Endothelial cell of umbilical vein (primary cell): ENCODE data around the gene POLA1. TPM values are rescaled to one million over a fixed set of nuclear protein-coding genes. Genes with fewer than 3 reads are reported as not detected.

ENCODE experiments used
- BruUV-seq: library from RNA; stranded (reverse); fragments of 400-500 nt; replicated peaks from 2 replicates; lab custom pipeline; 2021; lab: Mats Ljungman, UMichigan
- CTCF ChIA-PET: fragments of 300-600, 350-600 bp; sonication (Branson Sonifier 250); formaldehyde crosslinking; loops from one replicate; lab custom pipeline; 2021; ENCODE audit warnings: antibody characterized with exemption, inconsistent platforms; lab: Charles Lee
- POLR2A ChIA-PET: fragments of 300-600, 350-600 bp; sonication (Branson Sonifier 250); formaldehyde crosslinking; loops from one replicate; lab custom pipeline; 2021; ENCODE audit warnings: antibody characterized with exemption, inconsistent platforms; lab: Charles Lee
- DNase-seq: peaks from one replicate; pipeline ENCODE4 v3.0.0-alpha.2; 2011; ENCODE audit warnings: low read depth, low spot score
- FAIRE-seq: peaks from 2 replicates; lab custom pipeline; 2011; peaks lifted over from hg19 to GRCh38; lab: Jason Lieb, UNC
- H2AFZ ChIP-seq: 2 replicates; pipeline ENCODE4 v1.6.0; 2012; ENCODE audit warnings: low read depth, low read length, control low read depth, inconsistent platforms
- H3K27ac ChIP-seq: 2 replicates; pipeline ENCODE4 v1.5.1; 2011; ENCODE audit warnings: low read depth, mild to moderate bottlenecking, control low read depth, low read length, moderate library complexity; ENCODE audit not compliant: insufficient read depth
- H3K27me3 ChIP-seq, 2 experiments: 2 replicates each; pipeline versions ENCODE4 v1.6.0 to v1.6.1; 2011; ENCODE audit warnings: low read length in 2 of 2, mixed read lengths in 1 of 2; ENCODE audit not compliant: control insufficient read depth in 2 of 2, insufficient read depth in 2 of 2
- H3K36me3 ChIP-seq, 2 experiments: 2 replicates in 1 of 2; 3 replicates in 1 of 2; pipeline ENCODE4 v1.5.1; 2011; ENCODE audit warnings: low read length in 2 of 2, mild to moderate bottlenecking in 1 of 2, moderate library complexity in 1 of 2; ENCODE audit not compliant: control insufficient read depth in 2 of 2, insufficient read depth in 2 of 2; ENCODE audit errors: extremely low read depth in 1 of 2
- H3K4me1 ChIP-seq: 3 replicates; pipeline ENCODE4 v1.5.1; 2011; ENCODE audit warnings: mild to moderate bottlenecking, low read length; ENCODE audit not compliant: control insufficient read depth, insufficient read depth; ENCODE audit errors: extremely low read depth
- H3K4me2 ChIP-seq: 2 replicates; pipeline ENCODE4 v1.6.1; 2011; ENCODE audit warnings: low read length, control low read depth, mixed read lengths; ENCODE audit not compliant: insufficient read depth
- H3K4me3 ChIP-seq, 3 experiments: fragments of 200-600 bp in 1 of 3; sonication (generic), shearing (Covaris generic) in 1 of 3; replicated peaks in 1 of 3; 2 replicates each; pipeline ENCODE4 v1.5.1; 2011 to 2016; ENCODE audit warnings: control low read depth in 3 of 3, low read length in 3 of 3, mild to moderate bottlenecking in 2 of 3, inconsistent platforms in 1 of 3, low read depth in 1 of 3, moderate library complexity in 1 of 3; ENCODE audit not compliant: insufficient read depth in 1 of 3
- H3K79me2 ChIP-seq: 2 replicates; pipeline ENCODE4 v1.6.0; 2012; ENCODE audit warnings: low read length, inconsistent platforms; ENCODE audit not compliant: control insufficient read depth, insufficient read depth
- H3K9ac ChIP-seq: replicated peaks from 2 replicates; pipeline ENCODE3; 2011; ENCODE audit warnings: low read length, control low read depth; ENCODE audit not compliant: insufficient read depth; ENCODE audit errors: extremely low read depth
- H3K9me1 ChIP-seq: replicated peaks from 3 replicates; pipeline ENCODE4 v1.6.0; 2011; ENCODE audit warnings: mild to moderate bottlenecking, low read length; ENCODE audit not compliant: control insufficient read depth, insufficient read depth; ENCODE audit errors: extremely low read depth
- H3K9me3 ChIP-seq: replicated peaks from 2 replicates; pipeline ENCODE4 v1.5.1; 2012; ENCODE audit warnings: low read length, inconsistent platforms; ENCODE audit not compliant: control insufficient read depth, insufficient read depth
- H4K20me1 ChIP-seq: replicated peaks from 2 replicates; pipeline ENCODE3; 2011; ENCODE audit warnings: mild to moderate bottlenecking, low read length; ENCODE audit not compliant: control insufficient read depth, insufficient read depth; ENCODE audit errors: extremely low read depth
- CTCF ChIP-seq, 2 donors: IDR thresholded peaks; 1 replicate in 1 of 2; 2 replicates in 1 of 2; pipeline ENCODE4 v1.5.1; 2011; ENCODE audit warnings: low read length in 2 of 2, mild to moderate bottlenecking in 2 of 2, moderate library complexity in 2 of 2, control low read depth in 1 of 2, inconsistent platforms in 1 of 2, low read depth in 1 of 2; ENCODE audit not compliant: insufficient read depth in 1 of 2; ENCODE audit errors: extremely low read depth in 1 of 2
- EZH2 ChIP-seq: IDR thresholded peaks from 2 replicates; pipeline ENCODE4 v1.6.1; 2012; ENCODE audit warnings: borderline replicate concordance, low read depth, mild to moderate bottlenecking, moderate library complexity, low read length, inconsistent platforms; ENCODE audit not compliant: severe bottlenecking
- FOS ChIP-seq: IDR thresholded peaks from 2 replicates; pipeline ENCODE4 v1.6.1; 2011; ENCODE audit warnings: mild to moderate bottlenecking, low read length, moderate library complexity, borderline replicate concordance; ENCODE audit not compliant: insufficient read depth
- GATA2 ChIP-seq: IDR thresholded peaks from 2 replicates; pipeline ENCODE4 v1.7.0; 2011; ENCODE audit warnings: low read depth, mild to moderate bottlenecking, moderate library complexity, mixed read lengths, low read length; ENCODE audit not compliant: insufficient read length, insufficient read depth
- JUN ChIP-seq: IDR thresholded peaks from 2 replicates; pipeline ENCODE4 v1.6.1; 2011; ENCODE audit warnings: borderline replicate concordance, low read depth; ENCODE audit not compliant: insufficient read length, insufficient read depth
- MAX ChIP-seq: IDR thresholded peaks from 2 replicates; pipeline ENCODE4 v1.6.1; 2011; ENCODE audit not compliant: insufficient read depth, insufficient read length
- MYC ChIP-seq: IDR thresholded peaks from one replicate; pipeline ENCODE4 v1.6.1; 2011; ENCODE audit warnings: mild to moderate bottlenecking, low read depth, low read length
- POLR2A ChIP-seq: IDR thresholded peaks from 2 replicates; pipeline ENCODE4 v1.6.1; 2012; ENCODE audit warnings: low read depth, mild to moderate bottlenecking, control low read depth, low read length
- POLR2AphosphoS5 ChIP-seq: IDR thresholded peaks from 2 replicates; pipeline ENCODE4 v1.6.1; 2012; ENCODE audit warnings: low read depth, mild to moderate bottlenecking, control low read depth, low read length, moderate library complexity; ENCODE audit not compliant: insufficient read depth
- dilution Hi-C: fragments of 300-500 bp; cut with MboI; formaldehyde crosslinking; loops from one replicate; pipeline ENCODE4 v1.15.0; 2019; ENCODE audit warnings: low sequenced_read_pairs; ENCODE audit not compliant: extremely low pct_ligation_motif_present
- intact Hi-C: fragments of 100-400 bp; cut with micrococcal nuclease; formaldehyde crosslinking; loops from one replicate; pipeline ENCODE4 v1.10.0; 2022
- polyA plus RNA-seq, 4 experiments: library from polyadenylated mRNA; depleted of rRNA in 3 of 4; stranded (reverse) in 3 of 4; unstranded in 1 of 4; fragments of >200 nt; gene quantifications; 2 replicates each; pipeline versions ENCODE4 v1.2.1 to v1.2.3, GENCODE V29; 2011 to 2012; ENCODE audit warnings: missing spikeins in 1 of 4
- total RNA-seq: library from RNA; stranded (reverse); gene quantifications from 2 replicates; pipeline ENCODE4 v1.2.3, GENCODE V29; 2021

The POLA1 gene
- total and polyA plus RNA-seq, 2 donors (not counting 3 experiments of a cell fraction or from before 2014, with no cell fraction given): 1.8 to 18.6 TPM

- FAIRE-seq: no peak
These were observed 34.6 kb upstream of the POLA1 start for GRCh38 chrX:24659106-24659505.

More at GRCh38 chrX:24659106-24659505, 34.6 kb upstream of the POLA1 start:
- Histone ChIP-seq H3K4me3 (no peak overlapping the region), H3K27ac (no peak overlapping the region), H3K36me3 (no peaks in the 10 kb centered on the region), H3K4me1 (no peaks in the 10 kb centered on the region), H3K9me3 (no peaks in the 10 kb centered on the region), H3K9ac (no peak overlapping the region), H3K79me2 (no peaks in the 10 kb centered on the region), H2AFZ (no peak overlapping the region), H3K9me1 (no peaks in the 10 kb centered on the region), H4K20me1 (no peaks in the 10 kb centered on the region), H3K4me2 (no peak overlapping the region), H3K27me3 (no peaks in the 10 kb centered on the region)
- CTCF ChIA-PET: no interaction called here
- DNase-seq: no peak
- intact Hi-C loops: no loop called here
- POLR2A ChIA-PET: no interaction called here
- TF ChIP-seq MYC: no peak
- TF ChIP-seq GATA2: no peak
- no peak for TF ChIP-seq CTCF (IDR thresholded peaks at IDR 0.05; ENCODE audit: extremely low read depth in 1 of 2, insufficient read depth in 1 of 2, low read depth in 1 of 2, low read length in 2 of 2)
- no peak for TF ChIP-seq EZH2
- TF ChIP-seq POLR2AphosphoS5: no peak
- no peak for TF ChIP-seq MAX
- TF ChIP-seq JUN: no peak
- no peak for TF ChIP-seq POLR2A
- TF ChIP-seq FOS: no peak
- BruUV-seq: no TSS peak
- dilution Hi-C loops: no loop called here
